ENCODE measurements around the gene MRPL1.

Gene MRPL1

GRCh38 chr4:77990456-77990855 lies 127.8 kb downstream of the MRPL1 start:
- DNase-seq, result no peak

GRCh38 chr4:77990904-77991358 lies 128.3 kb downstream of the MRPL1 start:
- no peak for DNase-seq

- DNase-seq, result no peak
These were observed 130.0 kb downstream of the MRPL1 start for GRCh38 chr4:77992581-77992980.

- DNase-seq, result no peak
These were observed 131.6 kb downstream of the MRPL1 start for GRCh38 chr4:77994194-77994721.

GRCh38 chr4:77996076-77996475 lies 133.4 kb downstream of the MRPL1 start:
- no peak for DNase-seq

GRCh38 chr4:78001531-78001930 lies 138.9 kb downstream of the MRPL1 start:
- DNase-seq, result no peak

GRCh38 chr4:78002260-78002659 lies 139.6 kb downstream of the MRPL1 start:
- DNase-seq, result no peak
